Measurements from ENCODE around the gene LRRTM4. TPM values are rescaled to one million over a fixed set of nuclear protein-coding genes. Genes with fewer than 3 reads are reported as not detected.

Gene LRRTM4
- total RNA-seq, 6 donors from 2014 or later = 0.29 to 0.61 TPM; not detected in 4

GRCh38 chr2:77199411-77199810 lies 322.8 kb downstream of the LRRTM4 start:
- ATAC-seq (ENCODE audit: low FRiP score in 2 of 2) = no peak
- TF ChIP-seq POLR2AphosphoS5 (IDR thresholded peaks at IDR 0.05) (no peak), CTCF (IDR thresholded peaks at IDR 0.05) (no peak)
- Histone ChIP-seq H3K4me1 (no peaks in the 10 kb centered on the region), H3K9me3 (no peaks in the 10 kb centered on the region), H3K36me3 (no peaks in the 10 kb centered on the region), H3K27ac (no peak overlapping the region), H3K27me3 (no peaks in the 10 kb centered on the region), H3K4me3 (no peak overlapping the region)
- DNase-seq = no peak

DNA sequence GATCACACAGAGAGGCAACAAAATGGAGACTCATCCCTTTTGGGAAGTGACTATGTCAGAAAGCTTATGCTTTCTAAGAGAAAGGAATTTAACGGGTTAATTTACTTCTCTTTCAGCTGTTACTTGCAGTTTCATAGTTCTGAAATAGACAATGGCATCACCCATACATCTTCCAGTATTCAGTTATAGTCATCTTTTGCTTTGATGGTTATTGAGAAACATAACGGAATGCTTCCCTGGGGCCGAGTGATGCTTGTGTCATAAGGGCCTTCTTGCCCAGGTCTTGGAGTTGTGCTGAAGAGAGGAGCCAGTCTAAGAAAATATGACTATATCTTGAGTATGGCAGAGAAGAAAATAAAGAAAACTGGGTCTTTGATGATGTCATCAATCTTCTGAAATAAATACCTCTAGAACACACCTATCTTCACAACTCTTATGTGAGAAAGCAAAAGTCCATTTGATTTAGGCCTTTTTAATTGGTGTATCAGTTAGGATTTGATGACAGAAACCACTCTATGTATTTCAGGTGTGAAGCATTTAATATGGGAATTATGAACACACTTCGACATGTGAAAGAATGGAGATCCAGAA lies 328.2 kb downstream of the LRRTM4 start:
- no peak for TF ChIP-seq POLR2AphosphoS5 (IDR thresholded peaks at IDR 0.05)
- no peak for TF ChIP-seq EP300 (IDR thresholded peaks at IDR 0.05)
- TF ChIP-seq CTCF (IDR thresholded peaks at IDR 0.05) = no peak
- no peak for TF ChIP-seq POLR2A (IDR thresholded peaks at IDR 0.05)
- Histone ChIP-seq H3K36me3 (no peaks in the 10 kb centered on the region), H3K9me3 (no peaks in the 10 kb centered on the region), H3K27me3 (no peaks in the 10 kb centered on the region), H3K4me3 (no peak overlapping the region), H3K4me1 (no peaks in the 10 kb centered on the region), H3K27ac (no peak overlapping the region)
- DNase-seq (no peak), ATAC-seq (ENCODE audit: low FRiP score in 2 of 2) (no peak)
- WGBS, 2 donors = 88 to 89% methylated on average over 4 of the region's 4 CpGs

DNA sequence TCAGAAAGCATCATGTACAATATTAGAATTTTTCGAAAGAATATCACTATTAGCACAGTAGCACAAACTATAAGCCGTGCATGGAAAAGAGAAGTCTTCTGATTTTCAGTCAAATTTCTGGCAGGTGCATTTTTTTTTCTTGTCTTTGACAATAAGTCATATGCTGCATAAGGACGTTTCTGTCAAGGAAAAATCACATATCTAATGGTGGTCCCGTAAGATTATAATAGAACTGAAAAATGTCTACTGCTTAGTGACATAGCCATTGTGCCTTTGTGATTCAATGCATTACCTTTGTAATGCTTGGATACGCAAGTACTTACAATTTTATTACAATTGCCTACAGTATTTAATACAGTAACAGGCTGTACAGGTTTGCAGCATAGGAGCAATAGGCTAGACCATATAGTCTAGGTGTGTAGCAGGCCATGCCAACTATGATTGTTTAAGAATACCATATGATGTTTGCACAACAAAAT lies 329.3 kb downstream of the LRRTM4 start:
- no peaks in the 10 kb centered on the region for H3K36me3 ChIP-seq
- ATAC-seq (ENCODE audit: low FRiP score in 2 of 2) = no peak
- no peak for TF ChIP-seq EP300 (IDR thresholded peaks at IDR 0.05)
- TF ChIP-seq POLR2A (IDR thresholded peaks at IDR 0.05) = no peak
- H3K27ac ChIP-seq = no peak overlapping the region
- no peak overlapping the region for H3K4me3 ChIP-seq
- no peak for DNase-seq
- H3K4me1 ChIP-seq = no peaks in the 10 kb centered on the region
- no peaks in the 10 kb centered on the region for H3K27me3 ChIP-seq
- H3K9me3 ChIP-seq = no peaks in the 10 kb centered on the region
- 83 to 84% methylated on average over 5 of the region's 5 CpGs for WGBS, 2 donors

DNA sequence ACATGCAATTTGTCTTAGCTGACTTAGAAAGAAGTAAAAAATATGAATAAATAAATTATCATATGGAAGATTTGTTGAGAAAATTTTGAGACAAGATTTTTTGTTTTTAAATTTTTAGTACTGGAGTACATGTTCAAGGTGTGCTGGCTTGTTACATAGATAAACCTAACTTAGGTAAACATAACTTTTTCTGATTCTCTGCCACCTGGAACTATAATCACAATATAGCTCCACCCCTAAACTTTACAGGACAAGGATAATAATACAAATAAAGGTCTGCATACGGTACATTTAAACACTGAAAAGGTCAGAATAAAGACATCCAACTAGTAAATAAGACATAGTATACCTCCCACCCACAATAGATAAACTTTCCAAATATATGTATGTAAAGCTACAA lies 330.5 kb downstream of the LRRTM4 start:
- H3K9me3 ChIP-seq = no peaks in the 10 kb centered on the region
- no peaks in the 10 kb centered on the region for H3K36me3 ChIP-seq
- no peak overlapping the region for H3K27ac ChIP-seq
- ATAC-seq (ENCODE audit: low FRiP score in 2 of 2) = no peak
- no peak for DNase-seq
- WGBS, 2 donors = 0% methylated on average over 1 of the region's 1 CpG
- no peaks in the 10 kb centered on the region for H3K4me1 ChIP-seq
- no peak overlapping the region for H3K4me3 ChIP-seq
- no peaks in the 10 kb centered on the region for H3K27me3 ChIP-seq
- TF ChIP-seq CTCF (IDR thresholded peaks at IDR 0.05) = no peak
- TF ChIP-seq EP300 (IDR thresholded peaks at IDR 0.05) = no peak
- no peak for TF ChIP-seq POLR2AphosphoS5 (IDR thresholded peaks at IDR 0.05)
- no peak for TF ChIP-seq POLR2A (IDR thresholded peaks at IDR 0.05)

DNA sequence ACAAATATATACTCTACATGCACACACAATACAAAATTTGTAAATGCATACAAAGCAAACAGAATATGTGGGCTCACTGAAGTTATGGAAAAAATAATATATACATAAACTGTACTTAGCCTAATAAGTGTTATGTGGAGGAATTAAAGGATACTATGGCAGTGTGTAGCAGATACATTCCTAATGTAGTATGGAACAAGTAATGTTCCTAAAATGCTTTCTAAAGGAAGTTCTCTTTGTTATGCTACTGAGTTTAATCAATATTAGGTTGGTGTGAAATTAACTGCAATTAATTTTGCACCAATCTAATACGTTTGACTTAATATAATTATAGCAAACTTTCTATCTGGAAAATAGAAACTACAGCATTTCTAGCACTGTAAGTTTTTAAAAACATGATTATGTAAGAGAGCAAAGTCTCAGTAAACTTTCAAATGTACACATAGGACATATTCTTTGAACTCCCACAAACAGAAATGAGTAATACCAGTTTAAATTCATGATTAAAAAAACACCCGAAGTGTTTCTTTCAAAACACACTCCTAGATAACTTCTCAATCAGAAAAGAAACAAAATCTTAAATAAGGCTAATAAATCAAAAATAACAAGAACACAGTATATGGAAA lies 331.3 kb downstream of the LRRTM4 start:
- 69 to 80% methylated on average over 2 of the region's 2 CpGs for WGBS, 2 donors
- Histone ChIP-seq H3K27ac (no peak overlapping the region), H3K4me3 (no peak overlapping the region), H3K9me3 (no peaks in the 10 kb centered on the region), H3K4me1 (no peaks in the 10 kb centered on the region), H3K27me3 (no peaks in the 10 kb centered on the region), H3K36me3 (no peaks in the 10 kb centered on the region)
- DNase-seq (no peak), ATAC-seq (ENCODE audit: low FRiP score in 2 of 2) (no peak)
- TF ChIP-seq CTCF (IDR thresholded peaks at IDR 0.05) (no peak), EP300 (IDR thresholded peaks at IDR 0.05) (no peak), POLR2AphosphoS5 (IDR thresholded peaks at IDR 0.05) (no peak), POLR2A (IDR thresholded peaks at IDR 0.05) (no peak)

Measured in upper lobe of left lung (tissue), 6 donors.